ENCODE results near the gene GPX3. TPM values are rescaled to one million over a fixed set of nuclear protein-coding genes. Genes with fewer than 3 reads are reported as not detected.

GPX3 gene
- total and polyA plus RNA-seq, 2 of the 8 experiments (the other 6 are each of a cell fraction or from before 2014, with no cell fraction given), result 27.8 to 77.9 TPM

- Histone ChIP-seq H2BK12ac (ENCODE audit: low read depth, low read length) (no peak overlapping the region), H3K79me2 (ENCODE audit: control insufficient read depth in 1 of 2, insufficient read depth in 2 of 2, low read length in 2 of 2) (peaks cover 0 to 2% of the 10 kb centered on the region in 2 experiments; a peak in 1 of 4 replicates), H3K9me3 (ENCODE audit: insufficient read depth in 2 of 2, low read depth in 1 of 2, low read length in 1 of 2) (no peaks in the 10 kb centered on the region), H3K4ac (replicated peaks; ENCODE audit: insufficient read length, low read depth, low read length) (no peak overlapping the region), H3K4me3 (ENCODE audit: extremely low read depth in 1 of 4, insufficient read depth in 2 of 4, low read depth in 3 of 4, low read length in 4 of 4) (no peak overlapping the region), H2BK120ac (replicated peaks; ENCODE audit: low read depth, low read length) (no peak overlapping the region), H2AK5ac (ENCODE audit: low read depth, low read length) (no peak overlapping the region), H3K79me1 (ENCODE audit: low read depth, low read length) (peaks cover 9% of the 10 kb centered on the region; the same call in 1 of the 2 replicates), H3K27ac (ENCODE audit: low read depth, low read length) (no peak overlapping the region; the same call in 1 of the 2 replicates), H4K5ac (ENCODE audit: insufficient read length, low read depth, low read length) (no peak overlapping the region), H3K4me2 (ENCODE audit: insufficient read depth in 1 of 2, low read depth in 2 of 2, low read length in 2 of 2) (no peak overlapping the region), H4K91ac (replicated peaks; ENCODE audit: insufficient read length, low read length) (no peak overlapping the region), H2AFZ (ENCODE audit: low read length) (no peak overlapping the region), H3K4me1 (replicated peaks in 1 of 4; ENCODE audit: control insufficient read depth in 3 of 4, insufficient read depth in 4 of 4, low read length in 3 of 4) (peaks cover 0 to 10% (median 5%) of the 10 kb centered on the region in 4 experiments; a peak in 4 of 7 replicates), H3K18ac (ENCODE audit: extremely low read depth, low read length) (no peak overlapping the region), H2BK15ac (ENCODE audit: low read length) (no peak overlapping the region), H3K9ac (replicated peaks in 1 of 4; ENCODE audit: extremely low read depth in 1 of 4, low read depth in 3 of 4, low read length in 3 of 4) (no peak overlapping the region), H3K27me3 (replicated peaks in 1 of 4; ENCODE audit: control insufficient read depth in 3 of 4, extremely low read depth in 1 of 4, insufficient read depth in 3 of 4, low read length in 3 of 4) (no peaks in the 10 kb centered on the region), H3K23me2 (ENCODE audit: low read depth, low read length) (no peaks in the 10 kb centered on the region), H2BK5ac (ENCODE audit: low read depth, low read length) (no peak overlapping the region), H3K36me3 (ENCODE audit: control insufficient read depth in 2 of 4, insufficient read depth in 4 of 4, low read length in 3 of 4) (no peaks in the 10 kb centered on the region), H2BK20ac (ENCODE audit: low read length) (no peak overlapping the region), H3K56ac (replicated peaks; ENCODE audit: insufficient read length, low read depth, low read length) (no peak overlapping the region), H3K23ac (ENCODE audit: insufficient read length) (no peak overlapping the region), H4K8ac (ENCODE audit: extremely low read depth, insufficient read depth, low read length) (0 out of 2 replicates have a peak overlapping the region, but pooled peaks have one; percentile 22), H3K14ac (ENCODE audit: insufficient read length) (no peak overlapping the region), H4K20me1 (replicated peaks in 1 of 2; ENCODE audit: control insufficient read depth in 1 of 2, insufficient read depth in 2 of 2, low read length in 2 of 2) (peaks cover 0 to 8% of the 10 kb centered on the region in 2 experiments)
- WGBS, 2 experiments (ENCODE audit: extremely low coverage in 1 of 2, insufficient coverage in 1 of 2, insufficient read length in 1 of 2, insufficient replicate concordance in 2 of 2, low coverage in 1 of 2, low lambda C conversion rate in 2 of 2, missing lambda C conversion rate in 1 of 2), result 86% methylated on average over 12 of the region's 12 CpGs; no CpG with 5 or more reads in 1 of the 2 experiments
- no peak for DNase-seq (ENCODE audit: low read depth in 1 of 2, low spot score in 2 of 2)
- no peak for FAIRE-seq
- ChIA-PET POLR2A (ENCODE audit: partially characterized antibody) (interaction anchor here (0.9 kb wide), 1 partner anchor 12 kb away, joined by 3 read pairs; the partner anchor contains the start of gene TNIP1), CTCF (ENCODE audit: partially characterized antibody) (interaction anchor here (1.0 to 28.6 kb wide), 6 partner anchors 13 to 166 kb away, joined by 3 to 442 read pairs (median 5); partner anchors contain the start of gene TNIP1)
- TF ChIP-seq CBX5 (IDR thresholded peaks at IDR 0.05; ENCODE audit: low read depth, low read length) (no peak), SRF (IDR thresholded peaks at IDR 0.05; ENCODE audit: low read depth, low read length) (no peak), NANOG (IDR thresholded peaks at IDR 0.05; ENCODE audit: insufficient read depth, low read depth, low read length, poor library complexity, severe bottlenecking) (no peak)
These were observed 48.2 kb downstream of the GPX3 start for GRCh38 chr5:151068433-151069197.
